Ishikawa (cell line): ENCODE measurements around the gene DOCK1.

Experiments used
- EGR1 ChIP-seq: IDR thresholded peaks from 2 replicates; pipeline ENCODE4 v1.6.1; 2012
- FOXM1 ChIP-seq: IDR thresholded peaks from 2 replicates; pipeline ENCODE4 v1.6.1; 2012; ENCODE audit warnings: low read depth, borderline replicate concordance
- RAD21 ChIP-seq: IDR thresholded peaks from 2 replicates; pipeline ENCODE4 v1.6.1; 2012; ENCODE audit warnings: low read depth
- TAF1 ChIP-seq: IDR thresholded peaks from 2 replicates; pipeline ENCODE4 v1.6.1; 2012; ENCODE audit warnings: low read depth, mild to moderate bottlenecking
- TCF12 ChIP-seq: IDR thresholded peaks from 2 replicates; pipeline ENCODE4 v1.6.1; 2012; ENCODE audit warnings: low read depth
- TEAD4 ChIP-seq: IDR thresholded peaks from 2 replicates; pipeline ENCODE4 v1.6.1; 2012
- YY1 ChIP-seq: IDR thresholded peaks from 2 replicates; pipeline ENCODE4 v1.6.1; 2012; ENCODE audit warnings: low read depth
- ZBTB7A ChIP-seq: IDR thresholded peaks from 2 replicates; pipeline ENCODE4 v1.6.1; 2012; ENCODE audit warnings: low read depth
- TF ChIP-seq, protein P1 (sequence below): IDR thresholded peaks from 2 replicates; pipeline ENCODE4 v1.6.1; 2012; ENCODE audit warnings: low read depth, mild to moderate bottlenecking
- TF ChIP-seq, protein P2 (sequence below): IDR thresholded peaks from 2 replicates; pipeline ENCODE4 v1.6.1; 2012
- TF ChIP-seq, protein P3 (sequence below): IDR thresholded peaks from 2 replicates; pipeline ENCODE4 v1.6.1; 2012

DNA sequence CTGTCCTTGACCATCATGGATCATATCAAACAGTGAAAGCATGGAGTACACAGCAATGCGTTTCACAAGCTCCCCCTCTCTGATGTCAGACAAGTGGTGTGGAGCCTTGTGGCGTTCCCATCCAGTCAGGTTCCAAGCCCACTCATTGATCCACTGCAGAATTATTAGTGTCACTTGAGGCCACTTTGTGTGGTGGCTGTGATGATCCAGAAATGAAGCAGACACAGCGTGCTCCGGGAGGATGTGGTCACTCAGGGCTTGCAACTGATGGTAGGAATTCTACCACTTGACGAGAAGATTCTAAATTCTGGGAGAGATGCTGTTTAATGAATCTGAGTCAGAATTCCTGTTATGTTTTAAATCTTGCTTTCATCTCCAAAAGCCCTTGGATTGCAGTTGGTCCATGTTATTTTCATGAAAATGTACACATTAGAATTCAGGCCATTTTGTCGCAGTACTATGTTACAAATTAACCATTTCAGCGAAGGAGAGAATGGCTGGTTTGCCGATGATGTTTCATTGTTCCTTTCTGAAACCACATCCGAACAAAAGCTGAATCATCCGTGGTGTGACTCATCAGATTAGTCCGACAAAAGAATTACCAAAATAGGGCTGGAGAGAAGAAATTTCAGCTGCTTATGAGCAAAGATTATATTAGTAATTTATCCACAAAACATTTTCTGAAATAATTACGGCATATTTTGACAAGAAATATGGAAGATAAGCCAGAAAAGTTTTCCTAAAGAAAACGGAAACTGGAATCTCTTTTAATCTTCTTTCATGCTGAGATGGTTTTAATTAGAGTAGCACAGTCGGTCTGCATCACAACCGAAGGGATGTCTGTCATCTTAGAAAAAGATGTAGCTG lies 243.1 kb downstream of the DOCK1 start:
- no peak for TF ChIP-seq TAF1
- TF ChIP-seq FOXM1 = no peak
- no peak for TF ChIP-seq YY1
- TF ChIP-seq TEAD4 = no peak
- TF ChIP-seq, protein P1, sequence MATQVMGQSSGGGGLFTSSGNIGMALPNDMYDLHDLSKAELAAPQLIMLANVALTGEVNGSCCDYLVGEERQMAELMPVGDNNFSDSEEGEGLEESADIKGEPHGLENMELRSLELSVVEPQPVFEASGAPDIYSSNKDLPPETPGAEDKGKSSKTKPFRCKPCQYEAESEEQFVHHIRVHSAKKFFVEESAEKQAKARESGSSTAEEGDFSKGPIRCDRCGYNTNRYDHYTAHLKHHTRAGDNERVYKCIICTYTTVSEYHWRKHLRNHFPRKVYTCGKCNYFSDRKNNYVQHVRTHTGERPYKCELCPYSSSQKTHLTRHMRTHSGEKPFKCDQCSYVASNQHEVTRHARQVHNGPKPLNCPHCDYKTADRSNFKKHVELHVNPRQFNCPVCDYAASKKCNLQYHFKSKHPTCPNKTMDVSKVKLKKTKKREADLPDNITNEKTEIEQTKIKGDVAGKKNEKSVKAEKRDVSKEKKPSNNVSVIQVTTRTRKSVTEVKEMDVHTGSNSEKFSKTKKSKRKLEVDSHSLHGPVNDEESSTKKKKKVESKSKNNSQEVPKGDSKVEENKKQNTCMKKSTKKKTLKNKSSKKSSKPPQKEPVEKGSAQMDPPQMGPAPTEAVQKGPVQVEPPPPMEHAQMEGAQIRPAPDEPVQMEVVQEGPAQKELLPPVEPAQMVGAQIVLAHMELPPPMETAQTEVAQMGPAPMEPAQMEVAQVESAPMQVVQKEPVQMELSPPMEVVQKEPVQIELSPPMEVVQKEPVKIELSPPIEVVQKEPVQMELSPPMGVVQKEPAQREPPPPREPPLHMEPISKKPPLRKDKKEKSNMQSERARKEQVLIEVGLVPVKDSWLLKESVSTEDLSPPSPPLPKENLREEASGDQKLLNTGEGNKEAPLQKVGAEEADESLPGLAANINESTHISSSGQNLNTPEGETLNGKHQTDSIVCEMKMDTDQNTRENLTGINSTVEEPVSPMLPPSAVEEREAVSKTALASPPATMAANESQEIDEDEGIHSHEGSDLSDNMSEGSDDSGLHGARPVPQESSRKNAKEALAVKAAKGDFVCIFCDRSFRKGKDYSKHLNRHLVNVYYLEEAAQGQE = no peak
- TF ChIP-seq ZBTB7A = no peak
- TF ChIP-seq, protein P2, sequence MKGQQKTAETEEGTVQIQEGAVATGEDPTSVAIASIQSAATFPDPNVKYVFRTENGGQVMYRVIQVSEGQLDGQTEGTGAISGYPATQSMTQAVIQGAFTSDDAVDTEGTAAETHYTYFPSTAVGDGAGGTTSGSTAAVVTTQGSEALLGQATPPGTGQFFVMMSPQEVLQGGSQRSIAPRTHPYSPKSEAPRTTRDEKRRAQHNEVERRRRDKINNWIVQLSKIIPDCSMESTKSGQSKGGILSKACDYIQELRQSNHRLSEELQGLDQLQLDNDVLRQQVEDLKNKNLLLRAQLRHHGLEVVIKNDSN = no peak
- TF ChIP-seq RAD21 = no peak
- no peak for TF ChIP-seq EGR1
- TF ChIP-seq, protein P3, sequence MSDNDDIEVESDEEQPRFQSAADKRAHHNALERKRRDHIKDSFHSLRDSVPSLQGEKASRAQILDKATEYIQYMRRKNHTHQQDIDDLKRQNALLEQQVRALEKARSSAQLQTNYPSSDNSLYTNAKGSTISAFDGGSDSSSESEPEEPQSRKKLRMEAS = no peak
- TF ChIP-seq TCF12 = no peak
